ENCODE results near the gene PRSS56.
"Not testable (repeated sequence)": the region's sequence is repeated elsewhere in the genome, so short reads cannot be mapped to it uniquely, and the experiment has no call there.

Gene PRSS56

GRCh38 chr2:232562515-232563151 is 42.4 kb downstream of the PRSS56 start:
- H3K4me3 ChIP-seq (replicated peaks; ENCODE audit: low read depth, low read length), result no peak overlapping the region
- no peak for TF ChIP-seq CTCF (IDR thresholded peaks at IDR 0.05; ENCODE audit: low read depth, low read length, missing control alignments)
- no peak for DNase-seq (ENCODE audit: extremely low read depth, low read depth)

- no peak for TF ChIP-seq CTCF (IDR thresholded peaks at IDR 0.05; ENCODE audit: low read depth, low read length, missing control alignments)
- H3K4me3 ChIP-seq (replicated peaks; ENCODE audit: low read depth, low read length), result no peak overlapping the region
- no peak for DNase-seq (ENCODE audit: extremely low read depth, low read depth)
Measured at GRCh38 chr2:232563580-232563979, 43.4 kb downstream of the PRSS56 start.

- no peak for DNase-seq (ENCODE audit: extremely low read depth, low read depth)
- no peak for TF ChIP-seq CTCF (IDR thresholded peaks at IDR 0.05; ENCODE audit: low read depth, low read length, missing control alignments)
- H3K4me3 ChIP-seq (replicated peaks; ENCODE audit: low read depth, low read length), result no peak overlapping the region
Measured at GRCh38 chr2:232567721-232568120, 47.5 kb downstream of the PRSS56 start.

GRCh38 chr2:232568161-232568560 is 48.0 kb downstream of the PRSS56 start:
- TF ChIP-seq CTCF (IDR thresholded peaks at IDR 0.05; ENCODE audit: low read depth, low read length, missing control alignments), result no peak
- peak; percentile 78 for DNase-seq (ENCODE audit: extremely low read depth, low read depth)
- no peak overlapping the region for H3K4me3 ChIP-seq (replicated peaks; ENCODE audit: low read depth, low read length)

GRCh38 chr2:232569541-232569940 is 49.4 kb downstream of the PRSS56 start:
- no peak for TF ChIP-seq CTCF (IDR thresholded peaks at IDR 0.05; ENCODE audit: low read depth, low read length, missing control alignments)
- DNase-seq (ENCODE audit: extremely low read depth, low read depth), result no peak

GRCh38 chr2:232570481-232570880 is 50.3 kb downstream of the PRSS56 start:
- not testable (repeated sequence) for DNase-seq (ENCODE audit: extremely low read depth, low read depth); H3K4me3 ChIP-seq (replicated peaks; ENCODE audit: low read depth, low read length)

More at GRCh38 chr2:232569541-232569940, 49.4 kb downstream of the PRSS56 start:
- H3K4me3 ChIP-seq (replicated peaks; ENCODE audit: low read depth, low read length), result no peak overlapping the region

- no peak overlapping the region for H3K4me3 ChIP-seq (replicated peaks; ENCODE audit: low read depth, low read length)
- DNase-seq (ENCODE audit: extremely low read depth, low read depth), result peak; percentile 9
- TF ChIP-seq CTCF (IDR thresholded peaks at IDR 0.05; ENCODE audit: low read depth, low read length, missing control alignments), result no peak
Measured at GRCh38 chr2:232571026-232571474, 50.9 kb downstream of the PRSS56 start.

Measured in HFF-Myc (cell line).